Trophoblast cell (in vitro differentiated cells and primary cell): Measurements from ENCODE around the gene IRX4.

ENCODE experiments used
- DNase-seq, 2 donors: peaks; one replicate each; pipeline ENCODE4 v3.0.0-alpha.2; 2016
- H2AFZ ChIP-seq: 2 replicates; pipeline ENCODE4 v1.6.1; 2013; ENCODE audit warnings: low read length, moderate library complexity, mild to moderate bottlenecking; ENCODE audit not compliant: insufficient read depth, poor library complexity
- H2AK5ac ChIP-seq: 2 replicates; pipeline ENCODE4 v1.6.1; 2013; ENCODE audit warnings: mild to moderate bottlenecking, low read length
- H2BK120ac ChIP-seq: 2 replicates; pipeline ENCODE4 v1.6.1; 2013; ENCODE audit warnings: low read length, mild to moderate bottlenecking, moderate library complexity; ENCODE audit not compliant: insufficient read depth, poor library complexity
- H2BK12ac ChIP-seq: 2 replicates; pipeline ENCODE4 v1.6.1; 2013; ENCODE audit warnings: mild to moderate bottlenecking, low read length, moderate library complexity
- H2BK5ac ChIP-seq: 2 replicates; pipeline ENCODE4 v1.6.1; 2013; ENCODE audit warnings: low read length, low read depth, moderate library complexity, mild to moderate bottlenecking; ENCODE audit not compliant: poor library complexity
- H3K14ac ChIP-seq: 2 replicates; pipeline ENCODE4 v1.6.1; 2013; ENCODE audit warnings: mild to moderate bottlenecking, low read length
- H3K18ac ChIP-seq: 2 replicates; pipeline ENCODE4 v1.6.1; 2013; ENCODE audit warnings: mild to moderate bottlenecking, low read length
- H3K23ac ChIP-seq: 2 replicates; pipeline ENCODE4 v1.6.1; 2013; ENCODE audit warnings: low read length
- H3K27ac ChIP-seq: 2 replicates; pipeline ENCODE4 v1.5.1; 2013; ENCODE audit warnings: low read depth, mild to moderate bottlenecking, inconsistent platforms, low read length, moderate library complexity
- H3K27me3 ChIP-seq: 2 replicates; pipeline ENCODE4 v1.6.1; 2013; ENCODE audit warnings: inconsistent platforms, mild to moderate bottlenecking, low read length, moderate library complexity; ENCODE audit not compliant: insufficient read depth
- H3K36me3 ChIP-seq, 2 experiments: 1 replicate in 1 of 2; 2 replicates in 1 of 2; pipeline ENCODE4 v1.6.1; 2013; ENCODE audit warnings: low read length in 2 of 2, mild to moderate bottlenecking in 2 of 2, moderate library complexity in 1 of 2; ENCODE audit not compliant: insufficient read depth in 2 of 2, control insufficient read depth in 1 of 2
- H3K4ac ChIP-seq: 2 replicates; pipeline ENCODE4 v1.6.1; 2013; ENCODE audit warnings: low read depth, mild to moderate bottlenecking, low read length, moderate library complexity
- H3K4me1 ChIP-seq, 2 experiments: 1 replicate in 1 of 2; 2 replicates in 1 of 2; pipeline ENCODE4 v1.6.1; 2013; ENCODE audit warnings: low read length in 2 of 2, mild to moderate bottlenecking in 2 of 2, moderate library complexity in 1 of 2; ENCODE audit not compliant: insufficient read depth in 2 of 2, control insufficient read depth in 1 of 2
- H3K4me2 ChIP-seq: 2 replicates; pipeline ENCODE4 v1.6.1; 2013; ENCODE audit warnings: inconsistent platforms, mild to moderate bottlenecking, low read length, moderate library complexity
- H3K4me3 ChIP-seq: 2 replicates; pipeline ENCODE4 v1.5.1; 2013; ENCODE audit warnings: mild to moderate bottlenecking, low read depth, low read length, inconsistent platforms
- H3K79me1 ChIP-seq: one replicate; pipeline ENCODE4 v1.6.1; 2013; ENCODE audit warnings: low read length
- H3K79me2 ChIP-seq: 2 replicates; pipeline ENCODE4 v1.6.1; 2013; ENCODE audit warnings: low read length, mild to moderate bottlenecking; ENCODE audit not compliant: control insufficient read depth, insufficient read depth, poor library complexity
- H3K9ac ChIP-seq: 2 replicates; pipeline ENCODE4 v1.6.1; 2013; ENCODE audit warnings: mild to moderate bottlenecking, low read length
- H3K9me3 ChIP-seq: 2 replicates; pipeline ENCODE4 v1.6.1; 2013; ENCODE audit warnings: low read depth, mild to moderate bottlenecking, control low read depth, inconsistent platforms, low read length; ENCODE audit not compliant: insufficient read depth
- H4K12ac ChIP-seq: 2 replicates; pipeline ENCODE4 v1.6.1; 2013; ENCODE audit warnings: low read depth, mild to moderate bottlenecking, low read length, moderate library complexity
- H4K8ac ChIP-seq: 2 replicates; pipeline ENCODE4 v1.6.1; 2013; ENCODE audit warnings: low read depth, mild to moderate bottlenecking, low read length, moderate library complexity
- H4K91ac ChIP-seq: one replicate; pipeline ENCODE4 v1.6.1; 2013; ENCODE audit warnings: low read depth, mild to moderate bottlenecking, low read length, moderate library complexity
- WGBS: extraction: QIAGEN DNeasy Blood & Tissue Kit; methylation state at CpG from one replicate; pipeline ENCODE4 v1.1.7; 2013; ENCODE audit warnings: missing lambda C conversion rate; ENCODE audit not compliant: insufficient read length, insufficient coverage; ENCODE audit errors: extremely low coverage; 5-methylcytosine and 5-hydroxymethylcytosine counted together

IRX4 gene

GRCh38 chr5:1879292-1880263, 3.1 kb downstream of the IRX4 start:
- no peak overlapping the region for H3K4ac ChIP-seq
- H3K9me3 ChIP-seq, result peaks cover 24% of the 10 kb centered on the region
- no peak overlapping the region for H2AFZ ChIP-seq
- H3K14ac ChIP-seq, result no peak overlapping the region
- no CpG with 5 or more reads among the region's 48 CpGs for WGBS
- H3K36me3 ChIP-seq, result peaks cover 0 to 5% of the 10 kb centered on the region in 2 experiments
- no peak overlapping the region for H2BK5ac ChIP-seq
- H3K18ac ChIP-seq, result no peak overlapping the region
- no peak for DNase-seq
- H4K12ac ChIP-seq, result no peak overlapping the region
- H4K91ac ChIP-seq, result no peak overlapping the region
- no peak overlapping the region for H2BK12ac ChIP-seq
- H2BK120ac ChIP-seq, result no peak overlapping the region
- no peaks in the 10 kb centered on the region for H3K79me2 ChIP-seq
- peaks cover 93% of the 10 kb centered on the region for H3K27me3 ChIP-seq
- no peak overlapping the region for H3K23ac ChIP-seq
- H3K9ac ChIP-seq, result no peak overlapping the region
- H3K79me1 ChIP-seq, result peaks cover 3% of the 10 kb centered on the region
- H2AK5ac ChIP-seq, result no peak overlapping the region
- H4K8ac ChIP-seq, result no peak overlapping the region
- no peak overlapping the region for H3K4me3 ChIP-seq
- no peak overlapping the region for H3K27ac ChIP-seq
- peaks cover 18 to 29% of the 10 kb centered on the region in 2 experiments for H3K4me1 ChIP-seq
- no peak overlapping the region for H3K4me2 ChIP-seq

DNA sequence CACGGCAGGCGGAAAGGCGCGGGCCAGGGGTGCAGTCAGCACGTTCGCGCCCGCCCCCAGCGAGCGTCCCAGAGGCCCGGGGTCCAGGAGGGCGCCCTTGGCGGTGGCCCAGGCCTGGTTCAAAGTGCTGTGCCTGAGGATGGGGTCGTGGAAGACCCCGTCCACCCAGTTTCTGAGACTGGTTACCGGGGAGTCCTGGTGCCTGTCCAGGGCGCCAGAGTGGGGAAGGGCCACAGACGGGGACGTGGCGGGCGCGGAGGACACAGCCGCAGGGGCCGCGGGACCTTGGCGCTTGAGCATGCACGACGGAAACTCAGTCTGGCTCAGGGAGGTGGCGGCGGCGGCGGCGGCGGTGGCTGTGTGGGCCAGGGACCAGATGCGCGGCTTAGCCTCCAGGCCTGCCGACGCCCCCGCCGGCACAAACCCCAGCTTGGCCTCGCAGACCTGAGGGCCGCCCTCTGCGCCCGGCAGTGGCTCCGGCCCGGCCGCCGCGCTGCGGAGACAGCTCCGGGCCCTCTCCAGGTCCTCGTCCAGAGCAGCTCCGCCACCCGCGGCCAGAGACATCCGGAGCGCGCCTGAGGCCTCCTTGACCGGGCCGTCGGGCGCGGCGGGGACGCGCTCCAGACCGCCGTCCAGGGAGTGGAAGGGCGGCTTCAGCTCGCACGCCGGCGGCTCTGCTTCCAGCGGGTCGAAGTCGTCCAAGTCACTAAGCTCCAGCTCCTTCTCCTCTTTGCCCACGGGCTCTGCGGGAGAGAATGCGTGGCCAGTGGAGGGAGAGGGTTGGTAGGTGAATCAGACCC, 4.5 kb downstream of the IRX4 start:
- H3K27me3 ChIP-seq, result peaks cover 88% of the 10 kb centered on the region
- H2BK5ac ChIP-seq, result no peak overlapping the region
- no CpG with 5 or more reads among the region's 79 CpGs for WGBS
- H3K36me3 ChIP-seq, result peaks cover 0 to 5% of the 10 kb centered on the region in 2 experiments
- no peak overlapping the region for H3K14ac ChIP-seq
- no peak overlapping the region for H3K4me3 ChIP-seq
- peaks cover 12 to 21% of the 10 kb centered on the region in 2 experiments for H3K4me1 ChIP-seq
- H2AK5ac ChIP-seq, result no peak overlapping the region
- H3K9ac ChIP-seq, result no peak overlapping the region
- H3K4ac ChIP-seq, result no peak overlapping the region
- H3K23ac ChIP-seq, result no peak overlapping the region
- no peak for DNase-seq
- no peak overlapping the region for H2BK12ac ChIP-seq
- H4K12ac ChIP-seq, result no peak overlapping the region
- H4K8ac ChIP-seq, result no peak overlapping the region
- H3K27ac ChIP-seq, result no peak overlapping the region
- H2BK120ac ChIP-seq, result no peak overlapping the region
- H2AFZ ChIP-seq, result no peak overlapping the region
- no peak overlapping the region for H4K91ac ChIP-seq
- H3K18ac ChIP-seq, result no peak overlapping the region
- H3K9me3 ChIP-seq, result peaks cover 23% of the 10 kb centered on the region
- peaks cover 1% of the 10 kb centered on the region for H3K79me1 ChIP-seq
- no peak overlapping the region for H3K4me2 ChIP-seq
- no peaks in the 10 kb centered on the region for H3K79me2 ChIP-seq

- Histone ChIP-seq H3K9me3 (peaks cover 23% of the 10 kb centered on the region), H2BK120ac (no peak overlapping the region), H3K18ac (no peak overlapping the region), H3K9ac (no peak overlapping the region), H2BK12ac (no peak overlapping the region), H4K91ac (no peak overlapping the region), H3K27ac (no peak overlapping the region), H2BK5ac (no peak overlapping the region), H3K14ac (no peak overlapping the region), H4K8ac (no peak overlapping the region), H3K79me2 (no peaks in the 10 kb centered on the region), H3K23ac (no peak overlapping the region), H2AK5ac (no peak overlapping the region), H3K36me3 (peaks cover 0 to 5% of the 10 kb centered on the region in 2 experiments), H3K4me3 (no peak overlapping the region), H3K27me3 (peaks cover 88% of the 10 kb centered on the region), H4K12ac (no peak overlapping the region), H3K4ac (no peak overlapping the region), H3K4me1 (peaks cover 11 to 15% of the 10 kb centered on the region in 2 experiments), H2AFZ (no peak overlapping the region), H3K79me1 (no peaks in the 10 kb centered on the region), H3K4me2 (no peak overlapping the region)
- whole genome bisulfite sequencing, result no CpG with 5 or more reads among the region's 46 CpGs
- no peak for DNase-seq
Observed at GRCh38 chr5:1877103-1878049, 5.3 kb downstream of the IRX4 start.

- no peak overlapping the region for H4K91ac ChIP-seq
- no CpG with 5 or more reads among the region's 43 CpGs for WGBS
- peaks cover 0 to 5% of the 10 kb centered on the region in 2 experiments for H3K36me3 ChIP-seq
Observed at GRCh38 chr5:1876660-1877064, 6.1 kb downstream of the IRX4 start.

More at GRCh38 chr5:1876660-1877064, 6.1 kb downstream of the IRX4 start:
- Histone ChIP-seq H2BK12ac (no peak overlapping the region), H3K27ac (no peak overlapping the region), H3K4ac (no peak overlapping the region), H3K9ac (no peak overlapping the region), H3K79me2 (no peaks in the 10 kb centered on the region), H2AK5ac (no peak overlapping the region), H3K4me2 (peak overlapping the region; percentile 10), H3K27me3 (peaks cover 81% of the 10 kb centered on the region), H3K4me1 (peaks cover 5 to 8% of the 10 kb centered on the region in 2 experiments), H2AFZ (no peak overlapping the region), H4K8ac (no peak overlapping the region), H2BK5ac (no peak overlapping the region), H3K79me1 (no peaks in the 10 kb centered on the region), H3K4me3 (no peak overlapping the region), H3K14ac (no peak overlapping the region), H3K9me3 (peaks cover 19% of the 10 kb centered on the region), H4K12ac (no peak overlapping the region), H3K23ac (no peak overlapping the region), H2BK120ac (no peak overlapping the region), H3K18ac (no peak overlapping the region)
- DNase-seq, result no peak
